Epithelial cell of esophagus (primary cell): ENCODE results near the gene ZC3H14.

Experiments
- DNase-seq: peaks from one replicate; pipeline ENCODE4 v3.0.0; 2010; ENCODE audit warnings: low read depth
- H3K4me3 ChIP-seq: 2 replicates; pipeline ENCODE4 v1.5.1; 2011; ENCODE audit warnings: mild to moderate bottlenecking, low read length, control low read depth
- TF ChIP-seq, protein P1 (sequence below): IDR thresholded peaks from 2 replicates; pipeline ENCODE4 v1.5.1; 2011; ENCODE audit warnings: low read depth, mild to moderate bottlenecking, low read length, control low read depth, inconsistent platforms; ENCODE audit not compliant: insufficient read depth; ENCODE audit errors: missing control alignments

ZC3H14 gene, protein sequence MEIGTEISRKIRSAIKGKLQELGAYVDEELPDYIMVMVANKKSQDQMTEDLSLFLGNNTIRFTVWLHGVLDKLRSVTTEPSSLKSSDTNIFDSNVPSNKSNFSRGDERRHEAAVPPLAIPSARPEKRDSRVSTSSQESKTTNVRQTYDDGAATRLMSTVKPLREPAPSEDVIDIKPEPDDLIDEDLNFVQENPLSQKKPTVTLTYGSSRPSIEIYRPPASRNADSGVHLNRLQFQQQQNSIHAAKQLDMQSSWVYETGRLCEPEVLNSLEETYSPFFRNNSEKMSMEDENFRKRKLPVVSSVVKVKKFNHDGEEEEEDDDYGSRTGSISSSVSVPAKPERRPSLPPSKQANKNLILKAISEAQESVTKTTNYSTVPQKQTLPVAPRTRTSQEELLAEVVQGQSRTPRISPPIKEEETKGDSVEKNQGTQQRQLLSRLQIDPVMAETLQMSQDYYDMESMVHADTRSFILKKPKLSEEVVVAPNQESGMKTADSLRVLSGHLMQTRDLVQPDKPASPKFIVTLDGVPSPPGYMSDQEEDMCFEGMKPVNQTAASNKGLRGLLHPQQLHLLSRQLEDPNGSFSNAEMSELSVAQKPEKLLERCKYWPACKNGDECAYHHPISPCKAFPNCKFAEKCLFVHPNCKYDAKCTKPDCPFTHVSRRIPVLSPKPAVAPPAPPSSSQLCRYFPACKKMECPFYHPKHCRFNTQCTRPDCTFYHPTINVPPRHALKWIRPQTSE

DNA sequence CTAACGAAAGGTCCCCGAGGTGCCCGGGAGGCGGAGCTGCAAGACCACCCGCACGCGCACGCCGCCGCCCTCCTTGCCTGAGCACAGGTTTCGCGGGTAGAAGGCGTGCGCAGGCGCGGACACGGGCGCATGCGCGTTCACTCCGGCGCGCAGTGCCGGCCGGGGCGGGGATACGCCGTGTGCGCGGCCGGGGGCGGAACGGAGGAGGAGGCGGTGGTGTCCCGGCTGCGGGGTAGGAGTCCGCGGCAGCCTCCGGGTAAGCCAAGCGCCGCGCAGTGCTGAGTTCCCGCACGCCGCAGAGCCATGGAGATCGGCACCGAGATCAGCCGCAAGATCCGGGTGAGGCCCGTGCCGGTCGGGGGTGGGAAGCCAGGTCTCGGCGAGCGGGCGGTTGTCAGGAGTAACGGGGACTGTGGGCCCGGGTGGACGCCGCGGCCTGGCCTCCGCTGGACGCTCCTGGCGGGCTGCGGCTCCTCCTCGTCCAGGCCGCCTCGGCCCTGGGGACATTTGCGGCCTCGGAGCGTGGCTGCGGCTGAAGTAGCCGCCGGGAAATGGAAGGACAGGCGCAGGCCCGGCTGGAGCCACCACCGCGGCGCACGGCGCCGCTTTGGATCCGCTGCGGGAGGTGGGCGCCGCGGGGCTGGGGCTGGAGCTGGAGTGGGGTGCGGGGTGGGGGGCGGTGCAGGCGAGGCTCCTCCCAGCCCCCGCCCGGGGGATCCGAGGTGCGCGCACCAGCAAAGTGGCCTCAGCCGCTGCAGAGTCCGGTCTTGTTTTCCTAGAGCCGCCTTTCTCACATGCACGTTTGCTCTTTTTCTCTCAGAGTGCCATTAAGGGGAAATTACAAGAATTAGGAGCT lies at the start of gene ZC3H14:
Gene ZC3H14, plus strand, starts transcription at position 207 of the 856 bp plus-strand sequence. Its CDS starts 97 bp downstream, at position 304.
- H3K4me3 ChIP-seq = peak within 1 kb of the TSS; percentile 50
- DNase-seq = peak; percentile 88
- TF ChIP-seq, protein P1, sequence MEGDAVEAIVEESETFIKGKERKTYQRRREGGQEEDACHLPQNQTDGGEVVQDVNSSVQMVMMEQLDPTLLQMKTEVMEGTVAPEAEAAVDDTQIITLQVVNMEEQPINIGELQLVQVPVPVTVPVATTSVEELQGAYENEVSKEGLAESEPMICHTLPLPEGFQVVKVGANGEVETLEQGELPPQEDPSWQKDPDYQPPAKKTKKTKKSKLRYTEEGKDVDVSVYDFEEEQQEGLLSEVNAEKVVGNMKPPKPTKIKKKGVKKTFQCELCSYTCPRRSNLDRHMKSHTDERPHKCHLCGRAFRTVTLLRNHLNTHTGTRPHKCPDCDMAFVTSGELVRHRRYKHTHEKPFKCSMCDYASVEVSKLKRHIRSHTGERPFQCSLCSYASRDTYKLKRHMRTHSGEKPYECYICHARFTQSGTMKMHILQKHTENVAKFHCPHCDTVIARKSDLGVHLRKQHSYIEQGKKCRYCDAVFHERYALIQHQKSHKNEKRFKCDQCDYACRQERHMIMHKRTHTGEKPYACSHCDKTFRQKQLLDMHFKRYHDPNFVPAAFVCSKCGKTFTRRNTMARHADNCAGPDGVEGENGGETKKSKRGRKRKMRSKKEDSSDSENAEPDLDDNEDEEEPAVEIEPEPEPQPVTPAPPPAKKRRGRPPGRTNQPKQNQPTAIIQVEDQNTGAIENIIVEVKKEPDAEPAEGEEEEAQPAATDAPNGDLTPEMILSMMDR = no peak

GRCh38 chr14:88515499-88516221 lies 47.2 kb upstream of the ZC3H14 start:
- TF ChIP-seq, protein P1 = no peak
- DNase-seq = no peak
- H3K4me3 ChIP-seq = no peak overlapping the region

DNA sequence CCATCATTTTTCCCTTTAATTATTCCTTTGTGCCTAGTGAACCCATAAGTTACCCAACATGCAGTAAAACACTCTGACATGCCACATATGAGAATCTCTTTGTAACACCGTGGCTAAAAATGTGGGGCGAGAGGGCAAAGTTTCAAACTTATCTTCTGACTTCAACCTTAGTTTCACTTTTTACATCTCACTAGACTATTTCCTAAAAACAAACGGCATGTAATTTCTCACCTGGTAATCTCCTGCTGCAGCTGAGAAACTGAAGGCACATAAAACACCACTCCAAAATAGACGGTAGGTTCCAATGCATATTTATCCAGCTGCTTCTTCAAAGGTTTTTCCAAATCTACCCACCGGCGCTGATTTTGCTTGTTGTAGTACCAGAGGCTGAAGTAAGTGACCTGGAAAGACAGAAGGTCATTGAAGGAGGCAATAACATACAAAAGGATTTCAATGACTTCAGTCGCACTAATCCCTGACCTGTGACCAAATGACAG lies 45.9 kb upstream of the ZC3H14 start:
- no peak overlapping the region for H3K4me3 ChIP-seq
- TF ChIP-seq, protein P1 = no peak
- no peak for DNase-seq

DNA sequence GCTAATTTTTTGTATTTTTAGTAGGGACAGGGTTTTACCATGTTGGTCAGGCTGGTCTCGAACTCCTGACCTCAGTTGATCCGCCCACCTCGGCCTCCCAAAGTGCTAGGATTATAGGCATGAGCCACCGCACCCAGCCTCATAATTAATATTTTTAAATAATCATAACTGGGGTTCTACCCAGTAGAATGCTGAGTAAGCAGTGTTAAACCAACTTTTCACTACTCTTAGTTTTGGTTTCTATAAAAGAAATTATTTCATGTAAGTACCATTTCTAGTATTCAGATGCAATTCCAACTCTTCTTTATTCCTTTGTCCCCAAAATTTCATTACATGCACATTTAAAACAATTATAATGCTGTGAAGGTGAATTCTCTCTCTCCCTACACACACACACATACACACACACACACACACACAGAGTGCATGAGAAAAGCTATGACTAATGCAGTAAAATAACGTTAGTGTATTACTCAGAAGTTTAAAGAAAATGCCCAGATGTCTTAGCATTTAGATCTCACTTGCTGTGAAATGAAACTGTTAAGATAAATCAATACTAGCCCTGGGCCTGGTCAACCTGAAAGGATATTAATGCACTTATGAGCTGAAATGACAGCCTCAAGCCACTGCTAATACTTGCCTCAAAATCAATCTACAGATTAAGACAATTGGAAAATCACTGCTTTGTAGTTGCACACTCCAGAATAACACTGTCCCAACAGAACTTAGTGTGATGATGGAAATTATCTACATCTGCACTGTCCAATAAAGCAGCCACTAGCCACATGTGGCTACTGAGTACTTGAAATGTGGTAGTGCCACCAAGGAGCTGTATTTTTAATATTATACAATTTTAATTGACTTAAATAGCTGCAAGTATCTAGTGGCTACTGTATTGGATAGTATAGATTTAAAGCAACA lies 44.0 kb upstream of the ZC3H14 start:
- DNase-seq = peak; percentile 43
- H3K4me3 ChIP-seq = no peak overlapping the region
- TF ChIP-seq, protein P1 = no peak

GRCh38 chr14:88519907-88520306 lies 42.9 kb upstream of the ZC3H14 start:
- no peak for DNase-seq
- H3K4me3 ChIP-seq = no peak overlapping the region
- TF ChIP-seq, protein P1 = no peak
